Measurements from ENCODE around the gene OS9.
"Not testable (repeated sequence)": the region's sequence is repeated elsewhere in the genome, so short reads cannot be mapped to it uniquely, and the experiment has no call there.

Gene OS9

DNA sequence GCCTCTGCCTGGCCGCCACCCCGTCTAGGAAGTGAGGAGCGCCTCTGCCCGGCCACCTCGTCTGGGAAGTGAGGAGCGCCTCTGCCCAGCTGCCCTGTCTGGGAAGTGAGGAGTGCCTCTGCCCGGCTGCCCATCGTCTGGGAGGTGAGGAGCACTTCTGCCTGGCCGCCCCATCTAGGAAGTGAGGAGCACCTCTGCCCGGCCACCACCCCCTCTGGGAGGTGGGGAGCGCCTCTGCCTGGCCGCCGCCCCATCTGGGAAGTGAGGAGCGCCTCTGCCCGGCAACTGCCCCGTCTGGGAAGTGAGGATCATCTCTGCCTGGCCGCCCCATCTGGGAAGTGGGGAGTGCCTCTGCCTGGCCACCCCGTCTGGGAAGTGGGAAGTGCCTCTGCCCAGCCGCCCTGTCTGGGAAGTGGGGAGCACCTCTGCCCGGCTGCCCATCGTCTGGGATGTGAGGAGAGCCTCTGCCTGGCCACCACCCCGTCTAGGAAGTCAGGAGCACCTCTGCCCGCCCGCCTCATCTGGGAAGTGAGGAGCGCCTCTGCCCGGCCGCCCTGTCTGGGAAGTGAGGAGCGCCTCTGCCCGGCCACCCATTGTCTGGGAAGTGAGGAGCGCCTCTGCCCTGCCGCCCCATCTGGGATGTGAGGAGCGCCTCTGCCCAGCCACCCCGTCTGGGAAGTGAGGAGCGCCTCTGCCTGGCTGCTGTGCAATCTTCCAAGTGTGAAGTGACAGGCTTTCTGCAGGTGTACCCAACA is 28.7 kb upstream of the OS9 start:
- not testable (repeated sequence) for H3K27ac ChIP-seq (ENCODE audit: low read depth in 2 of 2, low read length in 2 of 2); H3K9me3 ChIP-seq (ENCODE audit: control insufficient read depth in 2 of 2, low read length in 2 of 2); H3K27me3 ChIP-seq (ENCODE audit: control insufficient read depth in 2 of 2, insufficient read depth in 2 of 2, low read length in 2 of 2); H3K4me3 ChIP-seq (ENCODE audit: low read length in 2 of 2); H3K36me3 ChIP-seq (ENCODE audit: control insufficient read depth in 2 of 2, insufficient read depth in 2 of 2, low read length in 2 of 2); H3K9ac ChIP-seq (ENCODE audit: low read depth in 1 of 2, low read length in 2 of 2); H3K4me1 ChIP-seq (ENCODE audit: control insufficient read depth in 2 of 2, insufficient read depth in 2 of 2, low read length in 2 of 2)

DNA sequence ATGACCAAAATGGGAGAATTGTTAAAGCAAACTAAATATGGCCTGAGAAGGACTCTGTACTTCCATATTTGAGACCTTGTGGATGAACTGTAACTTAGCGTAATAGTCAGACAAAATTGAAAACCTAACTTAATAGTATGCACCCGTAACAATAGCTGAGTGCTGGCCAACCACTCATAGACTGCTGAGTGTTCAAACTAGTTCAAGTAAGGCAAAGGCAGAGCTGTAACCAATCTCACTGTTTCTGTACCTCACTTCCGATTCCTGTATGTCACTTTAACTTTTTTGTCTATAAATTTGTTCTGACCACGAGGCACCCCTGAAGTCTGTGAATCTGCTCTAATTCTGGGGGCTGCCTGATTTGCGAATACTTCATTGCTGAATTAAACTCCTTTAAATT is 27.0 kb upstream of the OS9 start:
- Histone ChIP-seq H3K4me3 (ENCODE audit: low read length in 2 of 2) (no peak overlapping the region), H3K9ac (ENCODE audit: low read depth in 1 of 2, low read length in 2 of 2) (no peak overlapping the region), H3K9me3 (ENCODE audit: control insufficient read depth in 2 of 2, low read length in 2 of 2) (no peaks in the 10 kb centered on the region), H3K36me3 (ENCODE audit: control insufficient read depth in 2 of 2, insufficient read depth in 2 of 2, low read length in 2 of 2) (no peaks in the 10 kb centered on the region), H3K4me1 (ENCODE audit: control insufficient read depth in 2 of 2, insufficient read depth in 2 of 2, low read length in 2 of 2) (no peaks in the 10 kb centered on the region), H3K27me3 (ENCODE audit: control insufficient read depth in 2 of 2, insufficient read depth in 2 of 2, low read length in 2 of 2) (no peaks in the 10 kb centered on the region), H3K27ac (ENCODE audit: low read depth in 2 of 2, low read length in 2 of 2) (no peak overlapping the region)

DNA sequence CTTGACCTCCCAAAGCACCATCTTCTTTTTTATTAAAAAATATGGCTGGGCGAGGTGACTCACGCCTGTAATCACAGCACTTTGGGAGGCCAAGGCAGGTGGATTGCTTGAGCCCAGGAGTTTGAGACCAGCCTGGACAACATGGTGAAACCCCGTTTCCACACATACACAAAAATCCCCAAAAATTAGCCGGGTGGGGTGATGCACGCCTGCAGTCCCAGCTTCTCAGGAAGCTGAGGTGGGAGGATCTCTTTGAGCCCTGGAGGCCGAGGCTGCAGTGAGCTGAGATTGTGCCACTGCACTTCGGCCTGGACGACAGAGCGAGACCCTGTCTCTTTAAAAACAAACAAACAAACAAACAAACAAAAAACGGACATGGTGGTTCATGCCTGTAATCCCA is 24.2 kb upstream of the OS9 start:
- not testable (repeated sequence) for H3K9me3 ChIP-seq (ENCODE audit: control insufficient read depth in 2 of 2, low read length in 2 of 2); H3K4me3 ChIP-seq (ENCODE audit: low read length in 2 of 2); H3K4me1 ChIP-seq (ENCODE audit: control insufficient read depth in 2 of 2, insufficient read depth in 2 of 2, low read length in 2 of 2); H3K27ac ChIP-seq (ENCODE audit: low read depth in 2 of 2, low read length in 2 of 2); H3K36me3 ChIP-seq (ENCODE audit: control insufficient read depth in 2 of 2, insufficient read depth in 2 of 2, low read length in 2 of 2); H3K27me3 ChIP-seq (ENCODE audit: control insufficient read depth in 2 of 2, insufficient read depth in 2 of 2, low read length in 2 of 2); H3K9ac ChIP-seq (ENCODE audit: low read depth in 1 of 2, low read length in 2 of 2)

DNA sequence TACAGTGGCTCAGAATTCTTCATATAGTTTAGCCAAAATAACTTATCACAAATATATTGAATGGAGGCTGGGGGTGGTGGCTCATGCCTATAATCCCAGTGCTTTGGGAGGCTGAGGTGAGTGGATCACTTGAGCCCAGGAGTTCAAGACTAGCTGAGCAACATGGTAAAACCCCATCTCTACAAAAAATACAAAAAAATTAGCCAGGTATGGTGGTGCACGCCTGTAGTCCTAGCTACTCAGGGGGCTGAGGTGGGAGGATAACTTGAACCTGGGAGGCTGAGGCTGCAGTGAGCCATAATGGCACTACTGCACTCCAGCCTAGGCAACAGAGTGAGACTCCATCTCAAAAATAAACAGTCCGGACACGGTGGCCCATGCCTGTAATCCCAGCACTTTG is 22.1 kb upstream of the OS9 start:
- not testable (repeated sequence) for H3K36me3 ChIP-seq (ENCODE audit: control insufficient read depth in 2 of 2, insufficient read depth in 2 of 2, low read length in 2 of 2); H3K4me1 ChIP-seq (ENCODE audit: control insufficient read depth in 2 of 2, insufficient read depth in 2 of 2, low read length in 2 of 2); H3K27ac ChIP-seq (ENCODE audit: low read depth in 2 of 2, low read length in 2 of 2); H3K4me3 ChIP-seq (ENCODE audit: low read length in 2 of 2); H3K27me3 ChIP-seq (ENCODE audit: control insufficient read depth in 2 of 2, insufficient read depth in 2 of 2, low read length in 2 of 2); H3K9me3 ChIP-seq (ENCODE audit: control insufficient read depth in 2 of 2, low read length in 2 of 2); H3K9ac ChIP-seq (ENCODE audit: low read depth in 1 of 2, low read length in 2 of 2)

DNA sequence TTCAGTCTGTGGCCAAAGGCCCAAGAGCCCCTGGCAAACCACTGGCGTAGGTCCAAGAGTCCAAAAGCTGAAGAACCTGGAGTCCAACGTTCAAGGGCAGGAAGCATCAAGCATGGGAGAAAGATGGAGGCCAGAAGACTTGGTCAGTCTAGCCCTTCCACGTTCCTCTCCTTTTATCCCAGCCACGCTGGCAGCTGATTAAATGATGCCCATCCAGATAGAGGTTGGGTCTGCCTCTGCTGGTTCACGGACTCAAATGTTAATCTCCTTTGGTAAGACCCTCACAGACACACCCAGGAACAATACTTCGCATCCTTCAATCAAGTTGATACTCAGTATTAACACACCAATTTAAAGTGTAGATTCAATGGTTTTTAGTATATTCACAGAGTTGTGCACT is 21.1 kb upstream of the OS9 start:
- H3K36me3 ChIP-seq (ENCODE audit: control insufficient read depth in 2 of 2, insufficient read depth in 2 of 2, low read length in 2 of 2), result no peaks in the 10 kb centered on the region
- no peaks in the 10 kb centered on the region for H3K4me1 ChIP-seq (ENCODE audit: control insufficient read depth in 2 of 2, insufficient read depth in 2 of 2, low read length in 2 of 2)
- H3K4me3 ChIP-seq (ENCODE audit: low read length in 2 of 2), result no peak overlapping the region
- no peak overlapping the region for H3K27ac ChIP-seq (ENCODE audit: low read depth in 2 of 2, low read length in 2 of 2)
- no peaks in the 10 kb centered on the region for H3K9me3 ChIP-seq (ENCODE audit: control insufficient read depth in 2 of 2, low read length in 2 of 2)
- H3K27me3 ChIP-seq (ENCODE audit: control insufficient read depth in 2 of 2, insufficient read depth in 2 of 2, low read length in 2 of 2), result no peaks in the 10 kb centered on the region
- no peak overlapping the region for H3K9ac ChIP-seq (ENCODE audit: low read depth in 1 of 2, low read length in 2 of 2)

DNA sequence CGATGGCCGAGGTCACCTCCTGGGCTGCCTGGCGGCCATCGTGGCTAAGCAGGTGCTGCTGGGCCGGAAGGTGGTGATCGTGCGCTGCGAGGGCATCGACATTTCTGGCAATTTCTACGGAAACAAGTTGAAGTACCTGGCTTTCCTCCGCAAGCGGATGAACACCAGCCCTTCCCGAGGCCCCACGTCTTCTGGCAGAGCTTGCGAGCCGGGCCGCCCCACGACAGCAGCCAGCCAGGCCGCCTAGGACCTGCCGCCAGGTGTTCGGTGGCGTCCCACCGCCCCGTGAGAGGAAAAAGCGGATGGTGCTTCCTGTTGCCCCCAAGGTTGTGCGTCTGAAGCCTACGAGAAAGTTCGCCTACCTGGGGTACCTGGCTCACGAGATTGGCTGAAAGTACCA is 19.2 kb upstream of the OS9 start:
- H3K9me3 ChIP-seq (ENCODE audit: control insufficient read depth in 2 of 2, low read length in 2 of 2), result no peaks in the 10 kb centered on the region
- no peak overlapping the region for H3K27ac ChIP-seq (ENCODE audit: low read depth in 2 of 2, low read length in 2 of 2)
- no peak overlapping the region for H3K4me3 ChIP-seq (ENCODE audit: low read length in 2 of 2)
- H3K36me3 ChIP-seq (ENCODE audit: control insufficient read depth in 2 of 2, insufficient read depth in 2 of 2, low read length in 2 of 2), result no peaks in the 10 kb centered on the region
- no peaks in the 10 kb centered on the region for H3K4me1 ChIP-seq (ENCODE audit: control insufficient read depth in 2 of 2, insufficient read depth in 2 of 2, low read length in 2 of 2)
- H3K27me3 ChIP-seq (ENCODE audit: control insufficient read depth in 2 of 2, insufficient read depth in 2 of 2, low read length in 2 of 2), result no peaks in the 10 kb centered on the region
- no peak overlapping the region for H3K9ac ChIP-seq (ENCODE audit: low read depth in 1 of 2, low read length in 2 of 2)

DNA sequence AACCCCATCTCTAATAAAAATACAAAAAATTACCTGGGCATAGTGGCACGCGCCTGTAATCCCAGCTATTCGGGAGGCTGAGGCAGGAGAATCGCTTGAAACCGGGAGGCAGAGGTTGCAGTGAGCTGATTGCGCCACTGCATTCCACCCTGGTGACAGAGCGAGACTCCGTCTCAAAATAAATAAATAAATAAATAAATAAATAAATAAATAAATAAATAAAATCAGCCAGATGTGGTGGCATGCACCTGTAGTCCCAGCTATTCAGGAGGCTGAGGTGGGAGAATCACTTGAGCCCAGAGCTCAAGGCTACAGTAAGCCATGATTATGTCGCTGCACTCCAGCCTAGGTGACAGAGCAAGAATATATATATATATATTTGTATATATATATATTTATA is 16.0 kb upstream of the OS9 start:
- H3K36me3 ChIP-seq (ENCODE audit: control insufficient read depth in 2 of 2, insufficient read depth in 2 of 2, low read length in 2 of 2); H3K4me1 ChIP-seq (ENCODE audit: control insufficient read depth in 2 of 2, insufficient read depth in 2 of 2, low read length in 2 of 2); H3K9ac ChIP-seq (ENCODE audit: low read depth in 1 of 2, low read length in 2 of 2); H3K9me3 ChIP-seq (ENCODE audit: control insufficient read depth in 2 of 2, low read length in 2 of 2); H3K4me3 ChIP-seq (ENCODE audit: low read length in 2 of 2); H3K27me3 ChIP-seq (ENCODE audit: control insufficient read depth in 2 of 2, insufficient read depth in 2 of 2, low read length in 2 of 2); H3K27ac ChIP-seq (ENCODE audit: low read depth in 2 of 2, low read length in 2 of 2): not testable (repeated sequence)

DNA sequence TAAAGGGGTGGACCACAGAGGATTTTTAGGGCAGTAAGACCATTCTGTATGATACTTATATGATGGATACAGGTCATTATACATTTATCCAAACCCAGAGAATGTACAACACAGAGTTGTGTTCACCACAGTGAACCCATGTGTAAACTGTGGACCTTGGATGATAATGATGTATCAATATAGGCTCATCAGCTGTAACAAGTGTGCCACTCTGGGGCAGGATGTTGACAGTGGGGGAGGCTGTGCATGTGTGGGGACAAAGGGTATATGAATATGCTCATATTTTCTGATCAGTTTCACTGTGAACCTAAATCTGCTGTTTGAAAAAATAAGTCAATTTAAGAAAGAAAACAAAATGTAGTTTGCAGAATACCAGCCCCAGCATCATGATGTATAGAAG is 14.2 kb upstream of the OS9 start:
- Histone ChIP-seq H3K4me1 (ENCODE audit: control insufficient read depth in 2 of 2, insufficient read depth in 2 of 2, low read length in 2 of 2) (no peaks in the 10 kb centered on the region), H3K36me3 (ENCODE audit: control insufficient read depth in 2 of 2, insufficient read depth in 2 of 2, low read length in 2 of 2) (no peaks in the 10 kb centered on the region), H3K27me3 (ENCODE audit: control insufficient read depth in 2 of 2, insufficient read depth in 2 of 2, low read length in 2 of 2) (peaks cover 0 to 4% of the 10 kb centered on the region in 2 donors), H3K9ac (ENCODE audit: low read depth in 1 of 2, low read length in 2 of 2) (no peak overlapping the region), H3K4me3 (ENCODE audit: low read length in 2 of 2) (no peak overlapping the region), H3K27ac (ENCODE audit: low read depth in 2 of 2, low read length in 2 of 2) (no peak overlapping the region), H3K9me3 (ENCODE audit: control insufficient read depth in 2 of 2, low read length in 2 of 2) (no peaks in the 10 kb centered on the region)

DNA sequence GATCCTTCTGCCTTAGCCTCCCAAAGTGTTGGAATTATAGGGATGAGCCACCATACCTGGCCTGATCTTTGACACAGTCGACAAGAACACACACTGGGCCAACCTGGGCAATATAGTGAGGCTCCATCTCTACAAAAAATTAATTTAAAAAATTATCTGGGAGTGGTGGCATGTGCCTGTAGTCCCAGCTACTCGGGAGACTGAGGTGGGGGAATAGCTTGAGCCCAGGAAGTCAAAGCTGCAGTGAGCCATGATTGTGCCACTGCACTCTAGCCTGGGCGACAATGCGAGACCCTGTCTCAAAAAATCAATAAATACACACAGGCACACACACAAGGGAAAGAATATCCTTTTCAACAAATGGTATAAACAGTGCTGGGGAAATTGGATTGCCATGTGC is 6.1 kb upstream of the OS9 start:
- H3K36me3 ChIP-seq (ENCODE audit: control insufficient read depth in 2 of 2, insufficient read depth in 2 of 2, low read length in 2 of 2), result no peaks in the 10 kb centered on the region
- H3K9ac ChIP-seq (ENCODE audit: low read depth in 1 of 2, low read length in 2 of 2), result no peak overlapping the region
- no peak overlapping the region for H3K27ac ChIP-seq (ENCODE audit: low read depth in 2 of 2, low read length in 2 of 2)
- H3K4me1 ChIP-seq (ENCODE audit: control insufficient read depth in 2 of 2, insufficient read depth in 2 of 2, low read length in 2 of 2), result no peaks in the 10 kb centered on the region
- H3K27me3 ChIP-seq (ENCODE audit: control insufficient read depth in 2 of 2, insufficient read depth in 2 of 2, low read length in 2 of 2), result peaks cover 6% of the 10 kb centered on the region in 2 donors
- H3K9me3 ChIP-seq (ENCODE audit: control insufficient read depth in 2 of 2, low read length in 2 of 2), result no peaks in the 10 kb centered on the region
- H3K4me3 ChIP-seq (ENCODE audit: low read length in 2 of 2), result no peak overlapping the region

DNA sequence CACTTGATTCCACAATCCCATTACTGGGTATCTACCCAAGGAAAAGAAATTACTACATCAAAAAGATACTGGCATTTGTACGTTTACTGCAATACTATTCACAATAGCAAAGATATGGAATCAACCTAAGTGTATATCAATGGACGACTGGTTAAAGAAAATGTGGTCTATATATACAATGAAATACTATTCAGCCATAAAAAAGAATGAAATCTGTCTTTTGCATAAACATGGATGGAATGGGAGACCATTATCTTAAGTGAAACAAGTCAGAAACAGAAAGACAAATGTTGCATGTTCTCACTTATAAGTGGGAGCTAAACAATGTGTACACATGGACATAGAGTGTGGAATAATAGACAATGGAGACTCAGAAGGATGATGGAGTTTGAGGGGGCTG is 5.0 kb upstream of the OS9 start:
- H3K4me3 ChIP-seq (ENCODE audit: low read length in 2 of 2), result no peak overlapping the region
- peaks cover 6% of the 10 kb centered on the region in 2 donors for H3K27me3 ChIP-seq (ENCODE audit: control insufficient read depth in 2 of 2, insufficient read depth in 2 of 2, low read length in 2 of 2)
- H3K9me3 ChIP-seq (ENCODE audit: control insufficient read depth in 2 of 2, low read length in 2 of 2), result no peaks in the 10 kb centered on the region
- H3K9ac ChIP-seq (ENCODE audit: low read depth in 1 of 2, low read length in 2 of 2), result no peak overlapping the region
- peaks cover 0 to 5% of the 10 kb centered on the region in 2 donors for H3K4me1 ChIP-seq (ENCODE audit: control insufficient read depth in 2 of 2, insufficient read depth in 2 of 2, low read length in 2 of 2)
- no peak overlapping the region for H3K27ac ChIP-seq (ENCODE audit: low read depth in 2 of 2, low read length in 2 of 2)
- H3K36me3 ChIP-seq (ENCODE audit: control insufficient read depth in 2 of 2, insufficient read depth in 2 of 2, low read length in 2 of 2), result no peaks in the 10 kb centered on the region

DNA sequence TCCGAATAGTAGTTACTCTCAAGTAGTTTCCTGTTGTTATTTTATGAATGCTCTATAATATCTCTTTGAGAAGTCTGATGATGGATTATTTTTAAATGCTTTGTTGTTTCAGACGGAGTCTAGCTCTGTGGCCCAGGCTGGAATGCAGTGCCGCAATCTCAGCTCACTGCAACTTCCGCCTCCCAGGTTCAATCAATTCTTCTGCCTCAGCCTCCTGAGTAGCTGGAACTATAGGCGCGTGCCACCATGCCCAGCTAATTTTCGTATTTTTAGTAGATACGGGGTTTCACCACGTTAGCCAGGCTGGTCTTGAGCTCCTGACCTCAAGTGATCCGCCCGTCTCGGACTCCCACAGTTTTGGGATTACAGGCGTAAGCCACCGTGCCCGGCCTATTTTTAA is 1.4 kb upstream of the OS9 start:
- H3K27ac ChIP-seq (ENCODE audit: low read depth in 2 of 2, low read length in 2 of 2), result no peak overlapping the region
- H3K36me3 ChIP-seq (ENCODE audit: control insufficient read depth in 2 of 2, insufficient read depth in 2 of 2, low read length in 2 of 2), result peaks cover 16 to 17% of the 10 kb centered on the region in 2 donors
- H3K9me3 ChIP-seq (ENCODE audit: control insufficient read depth in 2 of 2, low read length in 2 of 2), result no peaks in the 10 kb centered on the region
- peaks cover 0 to 4% of the 10 kb centered on the region in 2 donors for H3K27me3 ChIP-seq (ENCODE audit: control insufficient read depth in 2 of 2, insufficient read depth in 2 of 2, low read length in 2 of 2)
- no peak overlapping the region for H3K4me3 ChIP-seq (ENCODE audit: low read length in 2 of 2)
- H3K4me1 ChIP-seq (ENCODE audit: control insufficient read depth in 2 of 2, insufficient read depth in 2 of 2, low read length in 2 of 2), result peaks cover 8 to 13% of the 10 kb centered on the region in 2 donors
- H3K9ac ChIP-seq (ENCODE audit: low read depth in 1 of 2, low read length in 2 of 2), result no peak overlapping the region

Measured in mucosa of rectum (tissue), 2 donors.